ENCODE data around the gene COL5A1.
A peak's percentile ranks its signal among the peaks of the same experiment; 100 is the strongest.

COL5A1 gene

GRCh38 chr9:134641173-134641989 is at the start of gene COL5A1:
COL5A1 (plus strand) TSS chr9:134641803; CDS start chr9:134642188, 385 bp downstream.
- DNase-seq, result peak; percentile 54

- DNase-seq, result no peak
Observed at GRCh38 chr9:134592018-134592818, 49.4 kb upstream of the COL5A1 start.

- DNase-seq, result no peak
Observed at GRCh38 chr9:134592819-134593200, 48.8 kb upstream of the COL5A1 start.

- no peak for DNase-seq
Observed at GRCh38 chr9:134593286-134594077, 48.1 kb upstream of the COL5A1 start.

GRCh38 chr9:134594078-134594941 is 47.3 kb upstream of the COL5A1 start:
- DNase-seq, result no peak

- no peak for DNase-seq
Observed at GRCh38 chr9:134595014-134595413, 46.6 kb upstream of the COL5A1 start.

- DNase-seq, result no peak
Observed at GRCh38 chr9:134597041-134597913, 44.3 kb upstream of the COL5A1 start.

- no peak for DNase-seq
Observed at GRCh38 chr9:134597957-134598883, 43.4 kb upstream of the COL5A1 start.

GRCh38 chr9:134598884-134599245 is 42.7 kb upstream of the COL5A1 start:
- no peak for DNase-seq

GRCh38 chr9:134600371-134600770 is 41.2 kb upstream of the COL5A1 start:
- no peak for DNase-seq

- no peak for DNase-seq
Observed at GRCh38 chr9:134600836-134601638, 40.6 kb upstream of the COL5A1 start.

- DNase-seq, result no peak
Observed at GRCh38 chr9:134601764-134602163, 39.8 kb upstream of the COL5A1 start.

- no peak for DNase-seq
Observed at GRCh38 chr9:134602547-134603362, 38.8 kb upstream of the COL5A1 start.

GRCh38 chr9:134604834-134605233 is 36.8 kb upstream of the COL5A1 start:
- no peak for DNase-seq

- no peak for DNase-seq
Observed at GRCh38 chr9:134605351-134605965, 36.1 kb upstream of the COL5A1 start.

GRCh38 chr9:134605966-134606357 is 35.6 kb upstream of the COL5A1 start:
- no peak for DNase-seq

GRCh38 chr9:134606951-134607731 is 34.5 kb upstream of the COL5A1 start:
- no peak for DNase-seq

Data from activated T-cell treated with anti-CD3 and anti-CD28 coated beads, Interleukin-2, amount 50 U/mL, for 1 hour (primary cell).